Measurements from ENCODE around the gene ZNF772.

DNA sequence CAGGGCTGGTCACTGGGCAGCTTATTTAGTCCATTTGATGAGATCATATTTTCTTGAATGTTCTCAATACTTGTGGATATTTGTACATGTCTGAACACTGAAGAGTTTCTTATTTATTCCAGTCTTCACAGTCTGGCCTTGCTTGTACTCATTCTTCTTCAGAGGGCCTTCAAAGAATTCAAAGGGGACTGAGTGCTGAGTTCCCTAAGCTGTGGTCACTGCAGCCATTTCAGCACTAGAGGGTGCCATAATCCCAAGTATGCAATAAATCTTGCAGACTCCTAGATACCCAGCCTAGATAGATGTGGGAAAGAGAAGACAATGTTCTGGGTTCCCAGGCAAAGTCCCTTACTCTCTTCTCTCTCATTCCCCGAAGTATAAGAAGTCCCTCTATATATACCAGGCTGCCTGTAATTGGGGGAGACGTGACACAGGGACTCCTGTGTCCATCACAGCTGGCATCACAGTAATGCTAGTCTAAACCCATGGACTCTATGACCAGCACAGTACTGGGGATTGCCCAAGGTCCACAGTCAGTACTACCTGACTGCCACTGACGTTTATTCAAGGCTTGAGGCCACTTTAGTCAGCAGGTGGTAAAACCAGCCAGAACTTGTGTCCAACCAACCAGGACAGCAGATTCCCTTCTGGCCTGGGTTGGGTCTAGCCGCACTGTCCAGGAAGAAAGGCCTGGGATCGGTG, 11.5 kb downstream of the ZNF772 start:
- no peak for TF ChIP-seq ZBTB7A (IDR thresholded peaks at IDR 0.05; ENCODE audit: low read depth)
- TF ChIP-seq RAD21 (IDR thresholded peaks at IDR 0.05; ENCODE audit: low read depth), result peak; percentile 70
- no peak for TF ChIP-seq EP300 (IDR thresholded peaks at IDR 0.05; ENCODE audit: borderline replicate concordance)
- TF ChIP-seq EGR1 (IDR thresholded peaks at IDR 0.05), result no peak
- TF ChIP-seq CEBPB (IDR thresholded peaks at IDR 0.05), result no peak
- TF ChIP-seq TCF12 (IDR thresholded peaks at IDR 0.05; ENCODE audit: low read depth), result no peak
- no peak for TF ChIP-seq REST (IDR thresholded peaks at IDR 0.05; ENCODE audit: low read depth)
- no peak for TF ChIP-seq TAF1 (IDR thresholded peaks at IDR 0.05; ENCODE audit: low read depth)
- TF ChIP-seq FOXM1 (IDR thresholded peaks at IDR 0.05; ENCODE audit: borderline replicate concordance, low read depth), result no peak
- TF ChIP-seq, protein P1, sequence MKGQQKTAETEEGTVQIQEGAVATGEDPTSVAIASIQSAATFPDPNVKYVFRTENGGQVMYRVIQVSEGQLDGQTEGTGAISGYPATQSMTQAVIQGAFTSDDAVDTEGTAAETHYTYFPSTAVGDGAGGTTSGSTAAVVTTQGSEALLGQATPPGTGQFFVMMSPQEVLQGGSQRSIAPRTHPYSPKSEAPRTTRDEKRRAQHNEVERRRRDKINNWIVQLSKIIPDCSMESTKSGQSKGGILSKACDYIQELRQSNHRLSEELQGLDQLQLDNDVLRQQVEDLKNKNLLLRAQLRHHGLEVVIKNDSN (IDR thresholded peaks at IDR 0.05), result no peak

Data from Ishikawa (cell line).